WTC11 (cell line): ENCODE data around the gene ASB3. TPM values are rescaled to one million over a fixed set of nuclear protein-coding genes. Genes with fewer than 3 reads are reported as not detected.

Experiments
- ATAC-seq: fragments of 200-7000 bp; cut with Tn5 transposase; 2 replicates; pipeline ENCODE4 v1.10.0; 2021; ENCODE audit warnings: mild to moderate bottlenecking, moderate library complexity
- CTCF ChIA-PET: fragments of 300-600 bp; sonication (Branson Sonifier 250); formaldehyde crosslinking; loops from one replicate; lab custom pipeline; 2021; ENCODE audit warnings: antibody characterized with exemption; lab: Charles Lee
- POLR2A ChIA-PET: fragments of 350-600 bp; sonication (Branson Sonifier 250); formaldehyde crosslinking; loops from one replicate; lab custom pipeline; 2021; ENCODE audit warnings: antibody characterized with exemption; lab: Charles Lee
- DNase-seq: peaks from one replicate; pipeline ENCODE4 v3.0.0; 2021; ENCODE audit warnings: low spot score
- H3K27ac Mint-ChIP-seq: 2 replicates; pipeline ENCODE4 v1.8.0; 2021; ENCODE audit warnings: mixed read lengths
- H3K27me3 Mint-ChIP-seq: 2 replicates; pipeline ENCODE4 v1.8.0; 2021; ENCODE audit warnings: low read depth, mild to moderate bottlenecking, moderate library complexity, mixed read lengths
- H3K36me3 Mint-ChIP-seq: 2 replicates; pipeline ENCODE4 v1.8.0; 2021; ENCODE audit warnings: mixed read lengths
- H3K4me1 Mint-ChIP-seq: 2 replicates; pipeline ENCODE4 v1.8.0; 2022; ENCODE audit warnings: mixed read lengths
- H3K4me3 Mint-ChIP-seq: 2 replicates; pipeline ENCODE4 v1.8.0; 2021; ENCODE audit warnings: mild to moderate bottlenecking, moderate library complexity, mixed read lengths
- H3K9me3 Mint-ChIP-seq: 2 replicates; pipeline ENCODE4 v1.8.0; 2021; ENCODE audit warnings: mixed read lengths
- ESRRA ChIP-seq: sonication (generic); formaldehyde crosslinking; IDR thresholded peaks from 2 replicates; pipeline ENCODE4 v1.8.1; 2022; ENCODE audit warnings: mild to moderate bottlenecking, missing genetic modification reagents, borderline replicate concordance
- ETV6 ChIP-seq: sonication (generic); formaldehyde crosslinking; IDR thresholded peaks from 2 replicates; pipeline ENCODE4 v1.8.1; 2022; ENCODE audit warnings: mild to moderate bottlenecking, missing genetic modification reagents
- OVOL2 ChIP-seq: fragments of 250-450 bp; sonication (Bioruptor Pico); IDR thresholded peaks from 2 replicates; pipeline ENCODE4 v1.9.0; 2021; ENCODE audit warnings: mild to moderate bottlenecking, borderline replicate concordance
- ZNF138 ChIP-seq: sonication (generic); formaldehyde crosslinking; conservative IDR thresholded peaks from 2 replicates; pipeline ENCODE4 v1.8.1; 2022; ENCODE audit warnings: mild to moderate bottlenecking, moderate library complexity, missing genetic modification reagents
- ZNF423 ChIP-seq: fragments of 250-450 bp; sonication (Bioruptor Pico); IDR thresholded peaks from 2 replicates; pipeline ENCODE4 v2.1.2; 2022; ENCODE audit warnings: mild to moderate bottlenecking, moderate library complexity
- ZNF671 ChIP-seq: fragments of 250-450 bp; sonication (Bioruptor Pico); IDR thresholded peaks from 2 replicates; pipeline ENCODE4 v1.8.0; 2021; ENCODE audit warnings: mild to moderate bottlenecking
- total RNA-seq: library from RNA; stranded (reverse); gene quantifications from 3 replicates; pipeline ENCODE4 v1.2.3, GENCODE V29; 2021
- TF ChIP-seq, protein P1 (sequence below): fragments of 250-450 bp; sonication (Bioruptor Pico); conservative IDR thresholded peaks from 2 replicates; pipeline ENCODE4 v1.9.0; 2021; ENCODE audit warnings: mild to moderate bottlenecking
- TF ChIP-seq, protein P2 (sequence below): sonication (generic); formaldehyde crosslinking; IDR thresholded peaks from 2 replicates; pipeline ENCODE4 v1.8.1; 2023; ENCODE audit warnings: mild to moderate bottlenecking, missing genetic modification reagents, moderate library complexity
- TF ChIP-seq, protein P3 (sequence below): sonication (generic); formaldehyde crosslinking; IDR thresholded peaks from 2 replicates; pipeline ENCODE4 v1.8.1; 2023; ENCODE audit warnings: mild to moderate bottlenecking, missing genetic modification reagents
- TF ChIP-seq, protein P4 (sequence below): sonication (generic); formaldehyde crosslinking; IDR thresholded peaks from 2 replicates; pipeline ENCODE4 v1.8.1; 2023; ENCODE audit warnings: mild to moderate bottlenecking, missing genetic modification reagents
- TF ChIP-seq, protein P5 (sequence below): sonication (generic); formaldehyde crosslinking; IDR thresholded peaks from 2 replicates; pipeline ENCODE4 v1.8.0; 2022; ENCODE audit warnings: mild to moderate bottlenecking, missing genetic modification reagents
- TF ChIP-seq, protein P6 (sequence below): sonication (generic); formaldehyde crosslinking; IDR thresholded peaks from 2 replicates; pipeline ENCODE4 v1.8.0; 2023; ENCODE audit warnings: mild to moderate bottlenecking, missing genetic modification reagents
- TF ChIP-seq, protein P7 (sequence below): fragments of 250-450 bp; sonication (Bioruptor Pico); IDR thresholded peaks from 2 replicates; pipeline ENCODE4 v1.9.0; 2021; ENCODE audit warnings: mild to moderate bottlenecking, borderline replicate concordance
- TF ChIP-seq, protein P8 (sequence below): sonication (generic); formaldehyde crosslinking; IDR thresholded peaks from 2 replicates; pipeline ENCODE4 v1.8.1; 2023; ENCODE audit warnings: mild to moderate bottlenecking, missing genetic modification reagents, borderline replicate concordance

ASB3 gene
- total RNA-seq, 1 experiment from 2014 or later = 30.2 TPM

DNA sequence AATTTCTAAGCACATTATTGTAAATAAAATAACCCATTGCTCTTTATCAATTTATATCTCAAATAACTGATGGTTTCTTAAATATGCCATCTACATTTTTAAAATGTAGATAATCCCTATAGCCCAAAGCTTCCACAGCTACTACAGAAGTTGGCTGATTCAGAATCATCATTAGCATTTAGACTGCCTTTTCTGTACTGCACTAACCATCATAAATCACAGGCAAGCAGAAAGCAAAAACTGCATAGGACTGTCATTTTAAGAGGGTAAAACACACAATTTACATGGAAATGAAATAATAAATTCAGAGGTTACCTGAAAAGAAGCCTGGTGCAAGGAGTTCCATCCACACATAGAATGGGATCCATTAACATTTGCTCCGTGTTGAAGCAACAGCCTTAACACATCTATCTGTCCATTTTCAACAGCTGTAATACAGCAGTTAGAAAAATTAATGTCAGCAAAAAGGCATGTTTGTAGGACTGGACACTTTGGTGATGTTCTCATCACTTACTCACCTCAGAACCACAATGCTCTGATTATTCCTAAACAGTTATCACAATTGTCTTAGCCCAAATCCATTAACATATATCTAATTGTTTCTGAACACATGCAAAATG, 57.5 kb downstream of the ASB3 start (continued):
- TF ChIP-seq, protein P1, sequence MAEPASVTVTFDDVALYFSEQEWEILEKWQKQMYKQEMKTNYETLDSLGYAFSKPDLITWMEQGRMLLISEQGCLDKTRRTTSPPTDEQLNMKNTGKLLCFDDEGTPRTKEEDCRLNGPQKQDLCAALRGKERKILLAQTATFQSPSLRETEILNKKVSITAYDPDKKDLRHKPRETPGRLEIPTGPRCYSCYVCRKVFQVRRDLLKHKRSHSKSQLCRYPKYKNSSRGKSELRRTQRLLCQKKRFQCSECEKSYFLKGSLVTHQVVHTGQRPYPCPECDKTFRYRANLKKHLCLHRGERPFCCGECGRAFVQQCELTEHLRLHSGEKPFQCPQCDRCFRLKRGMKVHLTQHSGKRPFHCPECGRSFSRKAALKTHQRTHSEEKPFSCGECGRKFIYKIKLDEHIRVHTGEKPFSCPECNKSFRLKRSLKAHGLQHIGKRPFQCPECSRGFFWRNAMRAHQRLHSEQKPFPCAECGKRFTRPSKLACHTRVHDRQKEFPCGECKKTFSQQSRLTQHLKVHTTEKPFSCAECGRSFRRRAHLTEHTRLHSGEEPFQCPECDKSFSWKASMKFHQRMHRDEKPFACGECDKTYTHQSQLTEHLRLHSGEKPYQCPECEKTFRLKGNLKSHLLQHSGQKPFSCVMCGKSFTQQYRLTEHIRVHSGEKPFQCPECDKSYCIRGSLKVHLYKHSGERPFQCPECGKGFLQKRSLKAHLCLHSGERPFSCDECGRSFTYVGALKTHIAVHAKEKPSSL (CRISPR knock-in tag) = no peak
- TF ChIP-seq, all 79 proteins: peak for 0

DNA sequence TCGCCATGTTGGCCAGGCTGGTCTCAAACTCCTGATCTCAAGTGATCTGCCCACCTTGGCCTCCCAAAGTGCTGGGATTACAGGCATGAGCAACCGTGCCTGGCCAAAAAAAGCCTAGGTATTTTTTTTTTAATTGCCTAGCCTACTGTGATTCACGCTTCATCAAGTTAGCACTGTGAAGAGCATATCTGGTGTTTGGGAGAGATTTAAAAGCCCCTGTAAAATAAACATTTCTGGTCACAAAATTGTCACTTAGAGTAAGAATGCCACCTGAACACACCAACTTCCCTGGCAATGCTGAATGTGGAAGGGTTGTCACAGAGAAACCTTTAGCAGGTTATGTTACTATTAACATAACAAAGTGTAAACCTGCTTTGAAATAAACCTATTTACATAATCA, 58.8 kb downstream of the ASB3 start:
- ChIA-PET CTCF (no interaction called here), POLR2A (no interaction called here)
- no peak for ATAC-seq
- peaks cover 19% of the 10 kb centered on the region for H3K9me3 Mint-ChIP-seq
- H3K4me1 Mint-ChIP-seq = peaks cover 12% of the 10 kb centered on the region
- no peak overlapping the region for H3K4me3 Mint-ChIP-seq
- H3K27me3 Mint-ChIP-seq = no peaks in the 10 kb centered on the region
- H3K27ac Mint-ChIP-seq = no peak overlapping the region
- H3K36me3 Mint-ChIP-seq = peaks cover 28% of the 10 kb centered on the region
- no peak for DNase-seq
- TF ChIP-seq, protein P2, sequence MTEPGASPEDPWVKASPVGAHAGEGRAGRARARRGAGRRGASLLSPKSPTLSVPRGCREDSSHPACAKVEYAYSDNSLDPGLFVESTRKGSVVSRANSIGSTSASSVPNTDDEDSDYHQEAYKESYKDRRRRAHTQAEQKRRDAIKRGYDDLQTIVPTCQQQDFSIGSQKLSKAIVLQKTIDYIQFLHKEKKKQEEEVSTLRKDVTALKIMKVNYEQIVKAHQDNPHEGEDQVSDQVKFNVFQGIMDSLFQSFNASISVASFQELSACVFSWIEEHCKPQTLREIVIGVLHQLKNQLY (CRISPR knock-in tag) = no peak
- TF ChIP-seq, protein P3, sequence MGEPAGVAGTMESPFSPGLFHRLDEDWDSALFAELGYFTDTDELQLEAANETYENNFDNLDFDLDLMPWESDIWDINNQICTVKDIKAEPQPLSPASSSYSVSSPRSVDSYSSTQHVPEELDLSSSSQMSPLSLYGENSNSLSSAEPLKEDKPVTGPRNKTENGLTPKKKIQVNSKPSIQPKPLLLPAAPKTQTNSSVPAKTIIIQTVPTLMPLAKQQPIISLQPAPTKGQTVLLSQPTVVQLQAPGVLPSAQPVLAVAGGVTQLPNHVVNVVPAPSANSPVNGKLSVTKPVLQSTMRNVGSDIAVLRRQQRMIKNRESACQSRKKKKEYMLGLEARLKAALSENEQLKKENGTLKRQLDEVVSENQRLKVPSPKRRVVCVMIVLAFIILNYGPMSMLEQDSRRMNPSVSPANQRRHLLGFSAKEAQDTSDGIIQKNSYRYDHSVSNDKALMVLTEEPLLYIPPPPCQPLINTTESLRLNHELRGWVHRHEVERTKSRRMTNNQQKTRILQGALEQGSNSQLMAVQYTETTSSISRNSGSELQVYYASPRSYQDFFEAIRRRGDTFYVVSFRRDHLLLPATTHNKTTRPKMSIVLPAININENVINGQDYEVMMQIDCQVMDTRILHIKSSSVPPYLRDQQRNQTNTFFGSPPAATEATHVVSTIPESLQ = no peak
- TF ChIP-seq, protein P4, sequence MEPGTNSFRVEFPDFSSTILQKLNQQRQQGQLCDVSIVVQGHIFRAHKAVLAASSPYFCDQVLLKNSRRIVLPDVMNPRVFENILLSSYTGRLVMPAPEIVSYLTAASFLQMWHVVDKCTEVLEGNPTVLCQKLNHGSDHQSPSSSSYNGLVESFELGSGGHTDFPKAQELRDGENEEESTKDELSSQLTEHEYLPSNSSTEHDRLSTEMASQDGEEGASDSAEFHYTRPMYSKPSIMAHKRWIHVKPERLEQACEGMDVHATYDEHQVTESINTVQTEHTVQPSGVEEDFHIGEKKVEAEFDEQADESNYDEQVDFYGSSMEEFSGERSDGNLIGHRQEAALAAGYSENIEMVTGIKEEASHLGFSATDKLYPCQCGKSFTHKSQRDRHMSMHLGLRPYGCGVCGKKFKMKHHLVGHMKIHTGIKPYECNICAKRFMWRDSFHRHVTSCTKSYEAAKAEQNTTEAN (CRISPR knock-in tag) = no peak
- TF ChIP-seq, protein P5, sequence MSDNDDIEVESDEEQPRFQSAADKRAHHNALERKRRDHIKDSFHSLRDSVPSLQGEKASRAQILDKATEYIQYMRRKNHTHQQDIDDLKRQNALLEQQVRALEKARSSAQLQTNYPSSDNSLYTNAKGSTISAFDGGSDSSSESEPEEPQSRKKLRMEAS = no peak
- TF ChIP-seq, protein P6, sequence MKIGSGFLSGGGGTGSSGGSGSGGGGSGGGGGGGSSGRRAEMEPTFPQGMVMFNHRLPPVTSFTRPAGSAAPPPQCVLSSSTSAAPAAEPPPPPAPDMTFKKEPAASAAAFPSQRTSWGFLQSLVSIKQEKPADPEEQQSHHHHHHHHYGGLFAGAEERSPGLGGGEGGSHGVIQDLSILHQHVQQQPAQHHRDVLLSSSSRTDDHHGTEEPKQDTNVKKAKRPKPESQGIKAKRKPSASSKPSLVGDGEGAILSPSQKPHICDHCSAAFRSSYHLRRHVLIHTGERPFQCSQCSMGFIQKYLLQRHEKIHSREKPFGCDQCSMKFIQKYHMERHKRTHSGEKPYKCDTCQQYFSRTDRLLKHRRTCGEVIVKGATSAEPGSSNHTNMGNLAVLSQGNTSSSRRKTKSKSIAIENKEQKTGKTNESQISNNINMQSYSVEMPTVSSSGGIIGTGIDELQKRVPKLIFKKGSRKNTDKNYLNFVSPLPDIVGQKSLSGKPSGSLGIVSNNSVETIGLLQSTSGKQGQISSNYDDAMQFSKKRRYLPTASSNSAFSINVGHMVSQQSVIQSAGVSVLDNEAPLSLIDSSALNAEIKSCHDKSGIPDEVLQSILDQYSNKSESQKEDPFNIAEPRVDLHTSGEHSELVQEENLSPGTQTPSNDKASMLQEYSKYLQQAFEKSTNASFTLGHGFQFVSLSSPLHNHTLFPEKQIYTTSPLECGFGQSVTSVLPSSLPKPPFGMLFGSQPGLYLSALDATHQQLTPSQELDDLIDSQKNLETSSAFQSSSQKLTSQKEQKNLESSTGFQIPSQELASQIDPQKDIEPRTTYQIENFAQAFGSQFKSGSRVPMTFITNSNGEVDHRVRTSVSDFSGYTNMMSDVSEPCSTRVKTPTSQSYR (CRISPR knock-in tag) = no peak
- TF ChIP-seq, protein P7, sequence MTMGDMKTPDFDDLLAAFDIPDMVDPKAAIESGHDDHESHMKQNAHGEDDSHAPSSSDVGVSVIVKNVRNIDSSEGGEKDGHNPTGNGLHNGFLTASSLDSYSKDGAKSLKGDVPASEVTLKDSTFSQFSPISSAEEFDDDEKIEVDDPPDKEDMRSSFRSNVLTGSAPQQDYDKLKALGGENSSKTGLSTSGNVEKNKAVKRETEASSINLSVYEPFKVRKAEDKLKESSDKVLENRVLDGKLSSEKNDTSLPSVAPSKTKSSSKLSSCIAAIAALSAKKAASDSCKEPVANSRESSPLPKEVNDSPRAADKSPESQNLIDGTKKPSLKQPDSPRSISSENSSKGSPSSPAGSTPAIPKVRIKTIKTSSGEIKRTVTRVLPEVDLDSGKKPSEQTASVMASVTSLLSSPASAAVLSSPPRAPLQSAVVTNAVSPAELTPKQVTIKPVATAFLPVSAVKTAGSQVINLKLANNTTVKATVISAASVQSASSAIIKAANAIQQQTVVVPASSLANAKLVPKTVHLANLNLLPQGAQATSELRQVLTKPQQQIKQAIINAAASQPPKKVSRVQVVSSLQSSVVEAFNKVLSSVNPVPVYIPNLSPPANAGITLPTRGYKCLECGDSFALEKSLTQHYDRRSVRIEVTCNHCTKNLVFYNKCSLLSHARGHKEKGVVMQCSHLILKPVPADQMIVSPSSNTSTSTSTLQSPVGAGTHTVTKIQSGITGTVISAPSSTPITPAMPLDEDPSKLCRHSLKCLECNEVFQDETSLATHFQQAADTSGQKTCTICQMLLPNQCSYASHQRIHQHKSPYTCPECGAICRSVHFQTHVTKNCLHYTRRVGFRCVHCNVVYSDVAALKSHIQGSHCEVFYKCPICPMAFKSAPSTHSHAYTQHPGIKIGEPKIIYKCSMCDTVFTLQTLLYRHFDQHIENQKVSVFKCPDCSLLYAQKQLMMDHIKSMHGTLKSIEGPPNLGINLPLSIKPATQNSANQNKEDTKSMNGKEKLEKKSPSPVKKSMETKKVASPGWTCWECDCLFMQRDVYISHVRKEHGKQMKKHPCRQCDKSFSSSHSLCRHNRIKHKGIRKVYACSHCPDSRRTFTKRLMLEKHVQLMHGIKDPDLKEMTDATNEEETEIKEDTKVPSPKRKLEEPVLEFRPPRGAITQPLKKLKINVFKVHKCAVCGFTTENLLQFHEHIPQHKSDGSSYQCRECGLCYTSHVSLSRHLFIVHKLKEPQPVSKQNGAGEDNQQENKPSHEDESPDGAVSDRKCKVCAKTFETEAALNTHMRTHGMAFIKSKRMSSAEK (CRISPR knock-in tag) = no peak
- TF ChIP-seq OVOL2 (CRISPR knock-in tag) = no peak
- TF ChIP-seq, protein P1 (CRISPR knock-in tag) = no peak
- TF ChIP-seq ZNF671 (CRISPR knock-in tag) = no peak
- no peak for TF ChIP-seq ETV6 (CRISPR knock-in tag)
- TF ChIP-seq, protein P8, sequence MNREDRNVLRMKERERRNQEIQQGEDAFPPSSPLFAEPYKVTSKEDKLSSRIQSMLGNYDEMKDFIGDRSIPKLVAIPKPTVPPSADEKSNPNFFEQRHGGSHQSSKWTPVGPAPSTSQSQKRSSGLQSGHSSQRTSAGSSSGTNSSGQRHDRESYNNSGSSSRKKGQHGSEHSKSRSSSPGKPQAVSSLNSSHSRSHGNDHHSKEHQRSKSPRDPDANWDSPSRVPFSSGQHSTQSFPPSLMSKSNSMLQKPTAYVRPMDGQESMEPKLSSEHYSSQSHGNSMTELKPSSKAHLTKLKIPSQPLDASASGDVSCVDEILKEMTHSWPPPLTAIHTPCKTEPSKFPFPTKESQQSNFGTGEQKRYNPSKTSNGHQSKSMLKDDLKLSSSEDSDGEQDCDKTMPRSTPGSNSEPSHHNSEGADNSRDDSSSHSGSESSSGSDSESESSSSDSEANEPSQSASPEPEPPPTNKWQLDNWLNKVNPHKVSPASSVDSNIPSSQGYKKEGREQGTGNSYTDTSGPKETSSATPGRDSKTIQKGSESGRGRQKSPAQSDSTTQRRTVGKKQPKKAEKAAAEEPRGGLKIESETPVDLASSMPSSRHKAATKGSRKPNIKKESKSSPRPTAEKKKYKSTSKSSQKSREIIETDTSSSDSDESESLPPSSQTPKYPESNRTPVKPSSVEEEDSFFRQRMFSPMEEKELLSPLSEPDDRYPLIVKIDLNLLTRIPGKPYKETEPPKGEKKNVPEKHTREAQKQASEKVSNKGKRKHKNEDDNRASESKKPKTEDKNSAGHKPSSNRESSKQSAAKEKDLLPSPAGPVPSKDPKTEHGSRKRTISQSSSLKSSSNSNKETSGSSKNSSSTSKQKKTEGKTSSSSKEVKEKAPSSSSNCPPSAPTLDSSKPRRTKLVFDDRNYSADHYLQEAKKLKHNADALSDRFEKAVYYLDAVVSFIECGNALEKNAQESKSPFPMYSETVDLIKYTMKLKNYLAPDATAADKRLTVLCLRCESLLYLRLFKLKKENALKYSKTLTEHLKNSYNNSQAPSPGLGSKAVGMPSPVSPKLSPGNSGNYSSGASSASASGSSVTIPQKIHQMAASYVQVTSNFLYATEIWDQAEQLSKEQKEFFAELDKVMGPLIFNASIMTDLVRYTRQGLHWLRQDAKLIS (CRISPR knock-in tag) = no peak
- no peak for TF ChIP-seq ESRRA
- no peak for TF ChIP-seq ZNF138 (CRISPR knock-in tag)
- no peak for TF ChIP-seq ZNF423 (CRISPR knock-in tag)
